ENCODE results near the gene TBX15. TPM values are rescaled to one million over a fixed set of nuclear protein-coding genes. Genes with fewer than 3 reads are reported as not detected.

TBX15 gene
- total RNA-seq, 4 donors from 2014 or later: 3.3 to 10.8 (median 3.5) TPM

GRCh38 chr1:118884946-118885345 is 103.2 kb downstream of the TBX15 start:
- no peaks in the 10 kb centered on the region for H3K4me1 ChIP-seq
- no peaks in the 10 kb centered on the region for H3K9me3 ChIP-seq
- DNase-seq (ENCODE audit: low spot score in 2 of 2): no peak
- WGBS: 90% methylated on average over 4 of the region's 4 CpGs
- no peak overlapping the region for H3K4me3 ChIP-seq
- no peak overlapping the region for H3K27ac ChIP-seq
- no peak for TF ChIP-seq EP300 (IDR thresholded peaks at IDR 0.05)
- TF ChIP-seq POLR2A (IDR thresholded peaks at IDR 0.05): no peak
- TF ChIP-seq CTCF (IDR thresholded peaks at IDR 0.05): no peak
- no peak for TF ChIP-seq POLR2AphosphoS5 (IDR thresholded peaks at IDR 0.05)
- H3K36me3 ChIP-seq: peaks cover 7% of the 10 kb centered on the region
- H3K27me3 ChIP-seq: no peaks in the 10 kb centered on the region

GRCh38 chr1:118881751-118882150 is 106.4 kb downstream of the TBX15 start:
- Histone ChIP-seq H3K27ac (no peak overlapping the region), H3K9me3 (no peaks in the 10 kb centered on the region), H3K36me3 (peaks cover 7% of the 10 kb centered on the region), H3K4me1 (no peaks in the 10 kb centered on the region), H3K4me3 (no peak overlapping the region), H3K27me3 (no peaks in the 10 kb centered on the region)
- DNase-seq (ENCODE audit: low spot score in 2 of 2): no peak
- no peak for TF ChIP-seq EP300 (IDR thresholded peaks at IDR 0.05)
- TF ChIP-seq POLR2A (IDR thresholded peaks at IDR 0.05): no peak
- no peak for TF ChIP-seq POLR2AphosphoS5 (IDR thresholded peaks at IDR 0.05)
- TF ChIP-seq CTCF (IDR thresholded peaks at IDR 0.05): no peak
- WGBS: 79% methylated on average over 2 of the region's 2 CpGs

- Histone ChIP-seq H3K36me3 (no peaks in the 10 kb centered on the region), H3K4me1 (no peaks in the 10 kb centered on the region), H3K27me3 (no peaks in the 10 kb centered on the region), H3K4me3 (no peak overlapping the region), H3K9me3 (no peaks in the 10 kb centered on the region), H3K27ac (no peak overlapping the region)
- 44% methylated on average over 4 of the region's 4 CpGs for WGBS
- DNase-seq (ENCODE audit: low spot score in 2 of 2): no peak
- TF ChIP-seq EP300 (IDR thresholded peaks at IDR 0.05) (no peak), POLR2A (IDR thresholded peaks at IDR 0.05) (no peak), CTCF (IDR thresholded peaks at IDR 0.05) (no peak), POLR2AphosphoS5 (IDR thresholded peaks at IDR 0.05) (no peak)
These were observed 109.5 kb downstream of the TBX15 start for GRCh38 chr1:118878661-118879060.

GRCh38 chr1:118877668-118878396 is 110.3 kb downstream of the TBX15 start:
- 68% methylated on average over 3 of the region's 3 CpGs for WGBS
- no peaks in the 10 kb centered on the region for H3K4me1 ChIP-seq
- no peak overlapping the region for H3K27ac ChIP-seq
- TF ChIP-seq POLR2A (IDR thresholded peaks at IDR 0.05): no peak
- TF ChIP-seq CTCF (IDR thresholded peaks at IDR 0.05): no peak
- no peak for TF ChIP-seq EP300 (IDR thresholded peaks at IDR 0.05)
- TF ChIP-seq POLR2AphosphoS5 (IDR thresholded peaks at IDR 0.05): no peak
- H3K27me3 ChIP-seq: no peaks in the 10 kb centered on the region
- no peaks in the 10 kb centered on the region for H3K9me3 ChIP-seq
- H3K4me3 ChIP-seq: no peak overlapping the region
- no peaks in the 10 kb centered on the region for H3K36me3 ChIP-seq
- no peak for DNase-seq (ENCODE audit: low spot score in 2 of 2)

GRCh38 chr1:118871582-118872171 is 116.5 kb downstream of the TBX15 start:
- Histone ChIP-seq H3K4me3 (no peak overlapping the region), H3K27ac (no peak overlapping the region), H3K36me3 (no peaks in the 10 kb centered on the region), H3K9me3 (no peaks in the 10 kb centered on the region), H3K4me1 (no peaks in the 10 kb centered on the region), H3K27me3 (no peaks in the 10 kb centered on the region)
- TF ChIP-seq EP300 (IDR thresholded peaks at IDR 0.05): no peak
- no peak for TF ChIP-seq CTCF (IDR thresholded peaks at IDR 0.05)
- TF ChIP-seq POLR2A (IDR thresholded peaks at IDR 0.05): no peak
- no peak for TF ChIP-seq POLR2AphosphoS5 (IDR thresholded peaks at IDR 0.05)
- DNase-seq (ENCODE audit: low spot score in 2 of 2): no peak
- 56% methylated on average over 7 of the region's 7 CpGs for WGBS

All from suprapubic skin (tissue), 4 donors.